B cell (primary cell): Measurements from ENCODE around the gene FJX1. TPM values are rescaled to one million over a fixed set of nuclear protein-coding genes. Genes with fewer than 3 reads are reported as not detected.

ENCODE experiments used
- ATAC-seq: fragments of 200-7000 bp; cut with Tn5 transposase; one replicate; pipeline ENCODE4 v1.10.0; 2021; ENCODE audit warnings: low read depth, mild to moderate bottlenecking, moderate number of reproducible peaks, moderate library complexity
- CTCF ChIA-PET: fragments of 350-600 bp; sonication (Branson Sonifier 250); formaldehyde crosslinking; loops from one replicate; lab custom pipeline; 2021; ENCODE audit warnings: antibody characterized with exemption, inconsistent platforms; lab: Charles Lee
- POLR2A ChIA-PET: fragments of 350-600 bp; sonication (Branson Sonifier 250); formaldehyde crosslinking; loops from one replicate; lab custom pipeline; 2021; ENCODE audit warnings: antibody characterized with exemption; lab: Charles Lee
- DNase-seq: peaks from one replicate; pipeline ENCODE4 v3.0.0; 2013
- H2AFZ ChIP-seq: 2 replicates; pipeline ENCODE4 v1.6.1; 2012; ENCODE audit warnings: mild to moderate bottlenecking, low read depth, low read length; ENCODE audit not compliant: insufficient read depth, poor library complexity, severe bottlenecking
- H3K27ac ChIP-seq, 2 donors: 1 replicate in 1 of 2; 2 replicates in 1 of 2; pipeline ENCODE4 v1.5.1; 2012 to 2013; ENCODE audit warnings: low read length in 2 of 2, mild to moderate bottlenecking in 2 of 2, moderate library complexity in 1 of 2
- H3K27me3 ChIP-seq, 4 experiments: fragments of 200-600 bp in 1 of 4; sonication (generic) in 1 of 4; replicated peaks in 1 of 4; 1 replicate in 2 of 4; 2 replicates in 2 of 4; pipeline versions ENCODE4 v1.6.1 to v1.7.0; 2013 to 2016; ENCODE audit warnings: low read length in 3 of 4, mild to moderate bottlenecking in 2 of 4, mixed read lengths in 1 of 4, moderate library complexity in 1 of 4; ENCODE audit not compliant: insufficient read depth in 4 of 4, control insufficient read depth in 3 of 4; ENCODE audit errors: control extremely low read depth in 1 of 4
- H3K36me3 ChIP-seq, 2 experiments: replicated peaks in 1 of 2; 1 replicate in 1 of 2; 2 replicates in 1 of 2; pipeline versions ENCODE4 v1.6.1 to v1.7.1; 2013; ENCODE audit warnings: low read length in 1 of 2; ENCODE audit not compliant: insufficient read depth in 2 of 2, control insufficient read depth in 1 of 2; ENCODE audit errors: control extremely low read depth in 1 of 2, extremely low read depth in 1 of 2
- H3K4me1 ChIP-seq, 2 donors: fragments of 200-600 bp in 1 of 2; sonication (generic) in 1 of 2; 1 replicate in 1 of 2; 2 replicates in 1 of 2; pipeline versions ENCODE4 v1.5.1 to v1.6.1; 2013 to 2017; ENCODE audit warnings: low read length in 2 of 2; ENCODE audit not compliant: control insufficient read depth in 2 of 2, insufficient read depth in 2 of 2
- H3K4me2 ChIP-seq: replicated peaks from 2 replicates; pipeline ENCODE3; 2012; ENCODE audit warnings: mild to moderate bottlenecking, low read depth, low read length; ENCODE audit not compliant: poor library complexity, severe bottlenecking
- H3K4me3 ChIP-seq, 5 experiments: fragments of 200-600 bp in 1 of 5; sonication (generic) in 1 of 5; 1 replicate in 3 of 5; 2 replicates in 2 of 5; pipeline versions ENCODE4 v1.5.1 to v1.7.0; 2011 to 2016; ENCODE audit warnings: low read length in 4 of 5, mild to moderate bottlenecking in 4 of 5, low read depth in 2 of 5, control low read depth in 1 of 5, moderate library complexity in 1 of 5; ENCODE audit not compliant: insufficient read depth in 1 of 5; ENCODE audit errors: control extremely low read depth in 1 of 5, extremely low read depth in 1 of 5
- H3K79me2 ChIP-seq: fragments of 200-600 bp; sonication (generic); one replicate; pipeline ENCODE4 v1.6.0; 2016; ENCODE audit warnings: low read length; ENCODE audit not compliant: control insufficient read depth, insufficient read depth
- H3K9ac ChIP-seq: fragments of 200-600 bp; sonication (generic); 2 replicates; pipeline ENCODE4 v1.6.1; 2017; ENCODE audit warnings: mild to moderate bottlenecking, low read length, moderate library complexity
- H3K9me3 ChIP-seq, 3 donors: one replicate each; pipeline versions ENCODE4 v1.6.1 to v1.7.1; 2013; ENCODE audit warnings: low read length in 2 of 3; ENCODE audit not compliant: control insufficient read depth in 2 of 3, insufficient read depth in 1 of 3; ENCODE audit errors: control extremely low read depth in 1 of 3
- H4K20me1 ChIP-seq: 2 replicates; pipeline ENCODE4 v1.6.0; 2012; ENCODE audit warnings: mild to moderate bottlenecking, low read length; ENCODE audit not compliant: insufficient read depth, control insufficient read depth, poor library complexity, severe bottlenecking
- H3K27ac Mint-ChIP-seq: one replicate; pipeline ENCODE4 v1.8.0; 2021; ENCODE audit warnings: mixed read lengths
- H3K27me3 Mint-ChIP-seq: one replicate; pipeline ENCODE4 v1.8.0; 2021; ENCODE audit warnings: mixed read lengths
- H3K4me1 Mint-ChIP-seq: one replicate; pipeline ENCODE4 v1.8.0; 2021; ENCODE audit warnings: mixed read lengths
- H3K4me3 Mint-ChIP-seq: one replicate; pipeline ENCODE4 v1.8.0; 2021; ENCODE audit warnings: mixed read lengths
- H3K9me3 Mint-ChIP-seq: one replicate; pipeline ENCODE4 v1.8.0; 2022; ENCODE audit warnings: mixed read lengths; ENCODE audit not compliant: insufficient read depth
- CTCF ChIP-seq: fragments of 200-600 bp; IDR thresholded peaks from one replicate; pipeline ENCODE4 v1.8.0; 2022; ENCODE audit warnings: antibody characterized with exemption, mild to moderate bottlenecking
- EZH2 ChIP-seq: IDR thresholded peaks from 2 replicates; pipeline ENCODE4 v1.6.1; 2012; ENCODE audit warnings: borderline replicate concordance, low read depth, mild to moderate bottlenecking, moderate library complexity, low read length; ENCODE audit not compliant: insufficient read depth, poor library complexity, severe bottlenecking
- WGBS: methylation state at CpG from one replicate; pipeline ENCODE4 v1.1.5; 2013; ENCODE audit warnings: missing lambda C conversion rate; ENCODE audit not compliant: insufficient coverage; 5-methylcytosine and 5-hydroxymethylcytosine counted together
- intact Hi-C: fragments of 100-400 bp; cut with micrococcal nuclease; formaldehyde crosslinking; loops from one replicate; pipeline ENCODE4 v1.10.0; 2022
- polyA plus RNA-seq: library from polyadenylated mRNA; depleted of rRNA; stranded (reverse); fragments of >200 nt; gene quantifications from 2 replicates; pipeline ENCODE4 v1.2.3, GENCODE V29; 2012
- total RNA-seq, 2 donors: library from RNA; stranded (reverse); fragments of 120-200 nt in 1 of 2; gene quantifications; 1 replicate in 1 of 2; 2 replicates in 1 of 2; pipeline versions ENCODE4 v1.2.3 to v1.2.4, GENCODE V29; 2013 to 2022

The FJX1 gene
- total and polyA plus RNA-seq, 2 donors (not counting 1 experiment from before 2014, with no cell fraction given) = 0.03 TPM; not detected in 1

DNA sequence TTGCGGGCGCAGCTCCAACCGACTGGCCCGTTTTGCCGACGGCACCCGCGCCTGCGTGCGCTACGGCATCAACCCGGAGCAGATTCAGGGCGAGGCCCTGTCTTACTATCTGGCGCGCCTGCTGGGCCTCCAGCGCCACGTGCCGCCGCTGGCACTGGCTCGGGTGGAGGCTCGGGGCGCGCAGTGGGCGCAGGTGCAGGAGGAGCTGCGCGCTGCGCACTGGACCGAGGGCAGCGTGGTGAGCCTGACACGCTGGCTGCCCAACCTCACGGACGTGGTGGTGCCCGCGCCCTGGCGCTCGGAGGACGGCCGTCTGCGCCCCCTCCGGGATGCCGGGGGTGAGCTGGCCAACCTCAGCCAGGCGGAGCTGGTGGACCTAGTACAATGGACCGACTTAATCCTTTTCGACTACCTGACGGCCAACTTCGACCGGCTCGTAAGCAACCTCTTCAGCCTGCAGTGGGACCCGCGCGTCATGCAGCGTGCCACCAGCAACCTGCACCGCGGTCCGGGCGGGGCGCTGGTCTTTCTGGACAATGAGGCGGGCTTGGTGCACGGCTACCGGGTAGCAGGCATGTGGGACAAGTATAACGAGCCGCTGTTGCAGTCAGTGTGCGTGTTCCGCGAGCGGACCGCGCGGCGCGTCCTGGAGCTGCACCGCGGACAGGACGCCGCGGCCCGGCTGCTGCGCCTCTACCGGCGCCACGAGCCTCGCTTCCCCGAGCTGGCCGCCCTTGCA lies 1.0 kb downstream of the FJX1 start:
- Histone ChIP-seq H3K4me2 (peak overlapping the region; percentile 89), H3K27ac (no peak overlapping the region), H3K9ac (peak overlapping the region; percentile 55), H4K20me1 (no peaks in the 10 kb centered on the region), H3K36me3 (no peaks in the 10 kb centered on the region), H3K4me1 (peaks cover 17 to 21% of the 10 kb centered on the region in 2 donors), H3K27me3 (peaks cover 0 to 52% (median 34%) of the 10 kb centered on the region in 4 experiments), H3K79me2 (no peaks in the 10 kb centered on the region), H3K4me3 (peak overlapping the region; percentile 7 to 55 (median 42)), H2AFZ (peak overlapping the region; percentile 66), H3K9me3 (peaks cover 0 to 1% (median 0%) of the 10 kb centered on the region in 3 donors)
- H3K27ac Mint-ChIP-seq = no peak overlapping the region
- peak; percentile 58 for DNase-seq
- peaks cover 56% of the 10 kb centered on the region for H3K27me3 Mint-ChIP-seq
- ATAC-seq = peak; percentile 23
- TF ChIP-seq CTCF = no peak
- TF ChIP-seq EZH2 = no peak
- peak overlapping the region; percentile 74 for H3K4me3 Mint-ChIP-seq
- 3% methylated on average over 84 of the region's 84 CpGs for WGBS
- ChIA-PET CTCF (interaction anchor here (0.8 to 2.2 kb wide), 5 partner anchors 646 to 874 kb away, joined by 3 to 20 read pairs (median 3); no protein-coding TSS in a partner anchor), POLR2A (no interaction called here)
- intact Hi-C loops = loop anchor here (5.0 kb wide), 3 partner anchors 43 to 873 kb away; partner anchors contain the start of gene TRIM44
- H3K4me1 Mint-ChIP-seq = peaks cover 16% of the 10 kb centered on the region
- H3K9me3 Mint-ChIP-seq = no peaks in the 10 kb centered on the region
